IPS-NIHi11 (cell line): ENCODE measurements around the gene CTNNAL1.
A peak's percentile ranks its signal among the peaks of the same experiment; 100 is the strongest.

Experiments used
- DNase-seq: peaks from one replicate; pipeline ENCODE4 v3.0.0; 2012; ENCODE audit warnings: mixed read lengths, low spot score

The CTNNAL1 gene

DNA sequence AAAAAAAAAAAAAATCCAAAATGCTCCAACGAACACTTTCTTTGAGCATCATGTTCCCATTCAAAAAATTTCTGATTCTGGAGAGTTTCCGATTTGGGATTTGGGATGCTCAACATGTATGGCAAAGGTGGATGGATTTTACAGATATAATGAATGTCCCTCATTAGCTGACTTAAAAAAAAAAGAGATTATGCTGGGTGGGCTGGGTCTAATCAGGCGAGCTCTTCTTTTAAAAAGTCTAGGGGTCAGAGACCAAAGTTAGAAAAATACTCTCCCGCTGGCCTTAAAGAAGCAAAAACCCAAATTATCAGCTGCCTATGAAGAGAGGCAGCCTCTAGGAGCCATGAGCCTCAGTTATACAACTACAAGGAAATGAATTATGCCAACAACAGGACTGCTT is 15.2 kb upstream of the CTNNAL1 start:
- no peak for DNase-seq

DNA sequence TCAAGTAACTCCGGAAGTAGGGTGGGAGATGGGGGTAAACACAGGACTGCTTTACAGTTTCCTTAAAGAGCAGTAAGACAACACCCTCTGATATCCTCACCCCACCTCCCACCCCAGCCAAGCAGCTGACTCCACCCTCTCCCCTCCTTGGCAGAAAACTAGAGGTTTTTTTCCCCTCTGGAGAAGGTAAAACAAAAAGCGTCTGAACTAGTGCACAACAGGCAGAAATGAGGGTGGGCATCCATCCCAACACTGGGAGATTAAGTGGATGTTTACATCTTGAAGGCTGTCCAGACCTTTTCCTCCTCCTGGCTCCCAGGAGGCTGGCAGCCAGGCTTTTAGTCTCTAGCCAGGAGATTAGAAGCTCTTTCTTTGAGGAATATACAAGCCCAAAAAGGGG is 13.9 kb upstream of the CTNNAL1 start:
- no peak for DNase-seq

DNA sequence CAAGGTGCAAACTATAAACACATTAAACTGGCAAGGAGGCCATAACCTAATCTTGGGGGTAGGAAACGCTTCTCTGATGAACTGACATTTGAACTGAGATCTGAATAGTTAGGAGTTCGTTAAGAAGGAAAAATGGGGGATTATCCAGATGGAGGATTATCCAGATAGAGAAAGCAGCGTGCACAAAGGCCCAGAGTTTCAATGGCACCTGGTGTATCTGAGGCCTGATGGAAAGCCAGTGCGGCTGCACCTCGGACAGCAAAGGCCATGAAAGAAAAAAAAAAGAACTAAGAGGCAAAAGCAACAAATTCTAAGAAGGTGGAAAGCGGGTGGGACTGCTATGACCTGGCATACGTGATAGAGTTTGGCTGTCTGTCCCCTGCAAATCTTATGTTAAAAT is 13.0 kb upstream of the CTNNAL1 start:
- DNase-seq, result no peak

- no peak for DNase-seq
Observed at GRCh38 chr9:109022873-109023272, 9.6 kb upstream of the CTNNAL1 start.

DNA sequence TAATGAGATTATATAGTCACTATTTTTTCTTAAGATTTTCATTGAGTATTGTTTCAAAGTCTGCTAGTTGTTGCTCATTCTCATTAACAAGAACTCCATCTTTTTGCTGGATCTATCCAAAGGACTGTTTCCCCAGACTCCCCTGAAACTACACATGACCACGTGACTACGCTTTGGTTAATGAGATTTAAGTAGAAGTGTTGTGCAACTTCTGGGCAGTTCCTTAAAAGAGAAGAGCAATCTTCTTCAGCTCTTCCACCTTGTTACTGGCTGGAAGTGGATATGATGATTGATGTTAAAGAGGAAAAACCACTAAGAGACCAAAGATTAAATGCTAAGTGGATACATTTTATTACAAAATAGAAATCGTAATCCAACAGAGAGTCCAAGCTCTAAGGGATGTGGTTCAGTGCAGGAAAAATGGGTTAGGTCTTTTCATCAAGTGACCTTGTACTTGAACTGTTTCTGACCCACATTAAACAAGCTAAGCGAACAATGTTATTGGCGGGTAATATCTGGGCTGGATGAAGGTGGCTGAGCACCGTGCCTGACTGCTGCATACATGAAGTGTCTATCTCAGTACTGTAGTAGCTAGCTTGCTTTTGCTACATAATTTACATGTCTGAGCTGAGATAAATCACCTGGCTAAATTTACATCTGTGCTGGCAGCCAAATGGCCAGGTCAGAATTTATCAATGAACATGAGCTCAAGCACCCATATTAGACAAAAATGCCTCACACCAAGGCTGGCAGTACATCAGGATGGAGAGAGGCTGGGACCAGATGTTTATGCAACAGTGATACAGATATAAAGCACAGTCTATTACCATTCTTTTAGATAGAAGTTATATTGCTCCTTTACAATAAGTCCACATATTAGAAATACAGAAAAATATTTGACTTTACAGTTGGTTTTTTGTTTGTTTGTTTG is 7.5 kb upstream of the CTNNAL1 start:
- no peak for DNase-seq

- no peak for DNase-seq
Observed at GRCh38 chr9:109020113-109020512, 6.8 kb upstream of the CTNNAL1 start.

- DNase-seq, result no peak
Observed at GRCh38 chr9:109019420-109019819, 6.1 kb upstream of the CTNNAL1 start.

- no peak for DNase-seq
Observed at GRCh38 chr9:109017493-109017892, 4.2 kb upstream of the CTNNAL1 start.

DNA sequence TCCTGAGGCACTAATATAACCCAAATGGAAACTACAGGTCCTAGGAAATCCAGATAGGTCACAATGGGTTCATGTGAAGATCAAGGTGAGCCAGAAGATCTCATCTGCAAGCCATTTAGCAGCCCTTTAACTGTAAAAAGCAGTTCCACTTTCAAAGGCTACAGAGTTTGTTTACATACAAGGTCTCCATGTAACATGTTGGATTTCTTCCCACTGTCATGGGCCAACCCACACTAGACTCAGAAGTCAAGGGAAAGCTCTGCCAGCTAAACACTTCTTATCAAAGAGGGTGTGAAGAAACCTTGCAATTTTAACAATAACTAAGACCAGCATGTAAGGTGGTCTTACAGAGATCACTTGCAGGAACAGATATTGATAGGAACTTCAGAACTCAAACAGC is 3.8 kb upstream of the CTNNAL1 start:
- DNase-seq, result no peak

GRCh38 chr9:109016132-109016531 is 2.8 kb upstream of the CTNNAL1 start:
- no peak for DNase-seq

- DNase-seq, result no peak
Observed at GRCh38 chr9:109014608-109015280, 1.4 kb upstream of the CTNNAL1 start.

DNA sequence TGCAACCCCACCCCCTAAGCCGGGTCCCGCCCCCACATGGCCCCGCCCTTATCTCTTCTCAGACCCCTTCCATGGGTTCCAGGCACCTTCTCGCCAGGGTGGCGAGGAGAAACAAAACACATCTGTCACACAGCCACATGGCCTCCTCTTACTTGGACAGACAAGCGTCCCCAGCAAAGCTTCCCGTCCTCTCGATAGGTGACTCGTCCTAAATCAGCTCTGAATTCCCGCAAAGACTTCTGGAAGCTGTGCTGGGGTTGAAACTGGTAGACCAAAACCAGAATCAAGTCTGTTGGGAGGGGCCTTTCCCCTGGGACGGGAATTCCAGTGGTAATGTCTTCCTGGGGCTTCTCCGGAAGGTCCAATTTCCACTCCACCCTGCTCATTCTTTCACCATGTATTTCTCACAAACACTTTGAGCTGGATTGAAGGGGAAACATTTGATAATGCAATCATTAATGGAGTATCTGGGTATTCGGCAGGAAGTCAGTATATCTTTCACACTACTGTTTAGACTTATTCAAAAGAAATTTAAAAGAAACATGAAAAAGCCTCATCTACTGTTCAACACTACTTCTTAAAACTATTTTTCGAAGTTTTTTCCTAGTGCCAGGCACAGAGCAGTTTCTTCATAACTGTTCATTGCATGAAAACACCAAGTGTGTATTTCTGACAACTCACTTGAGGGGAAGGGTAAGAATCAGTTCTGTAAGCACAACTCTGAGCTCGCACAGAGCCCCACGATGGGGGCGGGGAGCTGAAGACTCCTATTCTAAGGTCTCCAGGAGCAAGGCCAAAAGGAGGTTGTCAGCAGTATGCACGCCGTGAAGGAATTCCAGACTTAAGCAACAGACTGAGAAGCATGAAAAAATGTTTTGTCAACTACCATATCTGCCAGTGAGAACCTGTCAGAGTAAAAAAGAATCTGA is 644 bp upstream of the CTNNAL1 start:
- no peak for DNase-seq

DNA sequence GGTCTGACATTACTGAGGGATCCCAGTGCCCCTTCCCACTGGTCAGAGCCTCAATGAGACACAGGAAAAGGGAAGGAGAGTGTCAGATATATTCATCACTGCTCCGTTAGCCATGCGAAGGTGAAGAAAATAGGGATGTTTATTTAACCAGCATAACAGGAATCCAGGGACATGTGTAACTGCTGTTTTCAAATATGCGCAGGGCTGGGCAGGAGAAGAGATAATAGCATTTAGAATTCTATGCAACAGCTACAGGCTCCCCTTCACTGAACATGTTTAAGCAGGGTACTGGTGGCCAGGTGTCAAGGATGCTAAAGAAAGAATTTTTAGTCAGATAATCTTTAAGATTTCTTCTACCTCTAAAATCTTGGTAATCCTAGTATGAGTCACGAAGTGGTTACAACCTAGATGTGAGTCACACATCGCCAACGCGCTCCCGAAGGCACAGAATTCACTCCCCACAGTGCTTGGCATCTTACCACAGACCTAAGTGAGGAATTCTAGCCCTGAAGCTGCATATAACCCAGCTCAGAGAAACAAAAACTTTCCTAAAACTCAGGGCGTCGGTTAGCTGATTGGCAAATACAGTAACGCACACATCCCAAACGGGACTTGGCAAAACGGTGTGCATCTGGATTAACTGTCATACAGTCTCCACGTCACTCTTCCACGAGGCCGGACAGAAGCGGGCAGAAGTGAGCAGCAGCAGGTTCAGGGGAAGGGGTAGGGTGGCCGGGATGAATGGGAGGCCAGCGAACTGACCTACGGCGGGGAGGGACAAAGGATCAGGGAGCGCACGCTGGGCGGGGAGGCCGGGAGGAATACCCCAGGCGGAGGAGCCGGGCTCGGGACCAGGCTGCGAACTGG is 1.1 kb downstream of the CTNNAL1 start:
- peak; percentile 51 for DNase-seq

GRCh38 chr9:109011231-109011671 is 2.0 kb downstream of the CTNNAL1 start:
- DNase-seq, result no peak

GRCh38 chr9:109010746-109011145 is 2.6 kb downstream of the CTNNAL1 start:
- DNase-seq, result no peak

DNA sequence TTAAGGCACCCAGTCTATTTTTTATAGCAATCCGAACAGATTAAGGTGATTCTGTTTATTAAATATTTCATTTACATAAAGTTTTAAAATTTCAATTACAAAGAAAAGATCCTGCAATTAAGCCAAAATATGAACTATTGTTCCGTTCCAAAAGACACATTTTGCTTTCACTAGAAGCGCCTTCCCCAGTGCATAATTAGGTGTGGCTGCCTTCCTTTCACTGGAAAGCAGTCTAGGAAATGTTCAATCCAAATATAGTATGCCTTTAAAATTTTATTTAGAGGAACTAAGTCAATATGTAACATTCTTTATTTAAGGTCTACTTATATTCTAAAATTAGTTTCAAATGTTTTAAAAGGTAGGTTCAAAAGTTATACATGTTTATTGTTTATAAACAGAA is 7.6 kb downstream of the CTNNAL1 start:
- DNase-seq, result no peak

- DNase-seq, result no peak
Observed at GRCh38 chr9:109003116-109003515, 10.2 kb downstream of the CTNNAL1 start.

GRCh38 chr9:109002141-109002540 is 11.2 kb downstream of the CTNNAL1 start:
- no peak for DNase-seq

DNA sequence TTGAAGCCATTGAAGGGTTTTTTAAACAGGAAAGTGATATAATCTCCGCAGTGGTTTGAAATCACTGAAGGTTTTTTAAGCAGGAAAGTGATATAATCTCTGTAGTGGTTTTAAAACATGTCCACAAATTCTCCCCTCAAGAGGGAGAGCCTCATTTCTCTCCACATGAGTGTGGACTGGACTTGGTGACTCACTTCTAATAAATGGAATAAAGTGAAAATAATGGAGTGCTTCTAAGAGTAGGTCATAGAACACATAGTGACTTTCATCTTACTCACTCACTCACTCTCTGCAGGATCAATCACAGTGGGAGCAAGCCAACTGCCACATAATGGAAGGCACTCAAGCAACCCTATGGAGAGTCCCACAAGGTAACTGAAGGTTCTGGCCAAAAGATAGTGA is 12.0 kb downstream of the CTNNAL1 start:
- no peak for DNase-seq

DNA sequence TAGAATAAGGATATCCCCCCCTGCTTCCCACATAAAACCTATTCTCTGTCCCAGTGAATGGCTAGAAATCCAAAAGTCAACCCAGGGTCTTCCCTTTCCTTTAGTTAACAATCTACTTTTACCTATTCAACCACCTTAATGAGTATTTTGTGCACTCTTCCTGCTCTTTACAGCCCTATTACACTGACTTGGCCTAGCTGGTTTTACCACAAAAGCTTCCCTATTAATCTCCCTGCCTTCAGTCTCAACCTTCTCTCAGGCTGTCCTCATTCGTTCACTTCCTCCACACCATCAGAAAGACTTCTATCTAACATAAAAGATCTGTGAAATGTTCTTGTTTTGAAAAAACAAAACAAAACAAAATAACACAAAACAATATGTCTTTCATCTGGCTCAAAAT is 16.2 kb downstream of the CTNNAL1 start:
- no peak for DNase-seq

GRCh38 chr9:108996643-108997042 is 16.7 kb downstream of the CTNNAL1 start:
- DNase-seq, result no peak
